Measurements from ENCODE around the gene CNDP1.

GRCh38 chr18:74598350-74599001 lies 64.2 kb downstream of the CNDP1 start:
- TF ChIP-seq REST (IDR thresholded peaks at IDR 0.05) (no peak), JUND (IDR thresholded peaks at IDR 0.05) (no peak), HNF4G (IDR thresholded peaks at IDR 0.05) (no peak), CTCF (IDR thresholded peaks at IDR 0.05; ENCODE audit: low read depth, low read length, missing input control) (no peak), TAF1 (conservative IDR thresholded peaks at IDR 0.05) (no peak), YY1 (IDR thresholded peaks at IDR 0.05) (peak; percentile 53), ZBTB33 (IDR thresholded peaks at IDR 0.05) (no peak), RAD21 (IDR thresholded peaks at IDR 0.05) (peak in 1 of 2 donors; percentile 21), HNF4A (conservative IDR thresholded peaks at IDR 0.05) (no peak)
